Subcutaneous adipose tissue (tissue), 4 donors: Measurements from ENCODE around the gene CALHM3. TPM values are rescaled to one million over a fixed set of nuclear protein-coding genes. Genes with fewer than 3 reads are reported as not detected.

Source experiments
- CTCF ChIP-seq: fragments of 450-650 bp; IDR thresholded peaks from one replicate; pipeline ENCODE4 v1.5.1; 2016; ENCODE audit warnings: low read depth, mild to moderate bottlenecking, control low read depth, antibody characterized with exemption, moderate library complexity
- total RNA-seq, 4 donors: library from RNA; depleted of rRNA; stranded (reverse); fragments of >200 nt; gene quantifications; one replicate each; pipeline ENCODE4 v1.1.0, GENCODE V29; 2016

Gene CALHM3
- total RNA-seq, result not detected

GRCh38 chr10:103479135-103479534, at the start of gene CALHM3:
Gene CALHM3 (minus strand): TSS chr10:103479240. CDS start chr10:103479032, 208 bp downstream.
- TF ChIP-seq CTCF, result no peak

- TF ChIP-seq CTCF, result no peak
Observed at GRCh38 chr10:103528549-103528948, 49.5 kb upstream of the CALHM3 start.

- no peak for TF ChIP-seq CTCF
Observed at GRCh38 chr10:103525901-103526300, 46.9 kb upstream of the CALHM3 start.

GRCh38 chr10:103523683-103524082, 44.6 kb upstream of the CALHM3 start:
- TF ChIP-seq CTCF, result no peak

- TF ChIP-seq CTCF, result no peak
Observed at GRCh38 chr10:103519798-103520197, 40.8 kb upstream of the CALHM3 start.

- no peak for TF ChIP-seq CTCF
Observed at GRCh38 chr10:103517234-103518085, 38.4 kb upstream of the CALHM3 start.

- TF ChIP-seq CTCF, result no peak
Observed at GRCh38 chr10:103514244-103514643, 35.2 kb upstream of the CALHM3 start.
